Measurements from ENCODE around the gene FAM200C.

GRCh38 chr5:160435532-160435931 is 35.7 kb upstream of the FAM200C start:
- TF ChIP-seq POLR2AphosphoS5 (IDR thresholded peaks at IDR 0.05) = no peak
- TF ChIP-seq, protein P1, sequence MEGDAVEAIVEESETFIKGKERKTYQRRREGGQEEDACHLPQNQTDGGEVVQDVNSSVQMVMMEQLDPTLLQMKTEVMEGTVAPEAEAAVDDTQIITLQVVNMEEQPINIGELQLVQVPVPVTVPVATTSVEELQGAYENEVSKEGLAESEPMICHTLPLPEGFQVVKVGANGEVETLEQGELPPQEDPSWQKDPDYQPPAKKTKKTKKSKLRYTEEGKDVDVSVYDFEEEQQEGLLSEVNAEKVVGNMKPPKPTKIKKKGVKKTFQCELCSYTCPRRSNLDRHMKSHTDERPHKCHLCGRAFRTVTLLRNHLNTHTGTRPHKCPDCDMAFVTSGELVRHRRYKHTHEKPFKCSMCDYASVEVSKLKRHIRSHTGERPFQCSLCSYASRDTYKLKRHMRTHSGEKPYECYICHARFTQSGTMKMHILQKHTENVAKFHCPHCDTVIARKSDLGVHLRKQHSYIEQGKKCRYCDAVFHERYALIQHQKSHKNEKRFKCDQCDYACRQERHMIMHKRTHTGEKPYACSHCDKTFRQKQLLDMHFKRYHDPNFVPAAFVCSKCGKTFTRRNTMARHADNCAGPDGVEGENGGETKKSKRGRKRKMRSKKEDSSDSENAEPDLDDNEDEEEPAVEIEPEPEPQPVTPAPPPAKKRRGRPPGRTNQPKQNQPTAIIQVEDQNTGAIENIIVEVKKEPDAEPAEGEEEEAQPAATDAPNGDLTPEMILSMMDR (IDR thresholded peaks at IDR 0.05) = no peak
